ENCODE measurements around the gene RTL1. TPM values are rescaled to one million over a fixed set of nuclear protein-coding genes. Genes with fewer than 3 reads are reported as not detected.

RTL1 gene
- total RNA-seq, 4 donors from 2014 or later = 0.31 TPM; not detected in 3

GRCh38 chr14:100844082-100844408 is 59.5 kb downstream of the RTL1 start:
- WGBS, 2 donors (ENCODE audit: low coverage in 1 of 2) = 73 to 89% methylated on average over 3 to 4 of the region's 4 CpGs
- Histone ChIP-seq H3K4me3 (no peak overlapping the region), H3K36me3 (no peaks in the 10 kb centered on the region), H3K27ac (no peak overlapping the region), H3K27me3 (peaks cover 12% of the 10 kb centered on the region), H3K4me1 (peaks cover 0 to 25% (median 0%) of the 10 kb centered on the region in 3 donors), H3K9me3 (no peaks in the 10 kb centered on the region)
- TF ChIP-seq EP300 (IDR thresholded peaks at IDR 0.05) = no peak
- TF ChIP-seq CTCF (IDR thresholded peaks at IDR 0.05) = no peak
- TF ChIP-seq POLR2A (IDR thresholded peaks at IDR 0.05) = no peak
- TF ChIP-seq POLR2AphosphoS5 (IDR thresholded peaks at IDR 0.05) = no peak
- ATAC-seq = no peak

- H3K4me1 ChIP-seq = peaks cover 0 to 25% (median 0%) of the 10 kb centered on the region in 3 donors
- ATAC-seq = peak; percentile 86
- no peak for TF ChIP-seq POLR2A (IDR thresholded peaks at IDR 0.05)
- TF ChIP-seq POLR2AphosphoS5 (IDR thresholded peaks at IDR 0.05) = no peak
- TF ChIP-seq CTCF (IDR thresholded peaks at IDR 0.05) = no peak
- TF ChIP-seq EP300 (IDR thresholded peaks at IDR 0.05) = no peak
- WGBS, 2 donors (ENCODE audit: low coverage in 1 of 2) = 29 to 30% methylated on average over 5 to 6 of the region's 8 CpGs
- peak overlapping the region in 2 of 4 donors; percentile 17 to 52 for H3K27ac ChIP-seq
- H3K27me3 ChIP-seq = peaks cover 12% of the 10 kb centered on the region
- H3K36me3 ChIP-seq = no peaks in the 10 kb centered on the region
- no peaks in the 10 kb centered on the region for H3K9me3 ChIP-seq
- H3K4me3 ChIP-seq = no peak overlapping the region
Observed at GRCh38 chr14:100842799-100843198, 60.7 kb downstream of the RTL1 start.

GRCh38 chr14:100841761-100842403 is 61.6 kb downstream of the RTL1 start:
- no peak for TF ChIP-seq POLR2AphosphoS5 (IDR thresholded peaks at IDR 0.05)
- TF ChIP-seq CTCF (IDR thresholded peaks at IDR 0.05) = no peak
- TF ChIP-seq EP300 (IDR thresholded peaks at IDR 0.05) = no peak
- no peak for TF ChIP-seq POLR2A (IDR thresholded peaks at IDR 0.05)
- Histone ChIP-seq H3K27me3 (peaks cover 12% of the 10 kb centered on the region), H3K4me3 (no peak overlapping the region), H3K9me3 (no peaks in the 10 kb centered on the region), H3K4me1 (peaks cover 0 to 25% (median 0%) of the 10 kb centered on the region in 3 donors), H3K36me3 (no peaks in the 10 kb centered on the region), H3K27ac (peak overlapping the region in 1 of 4 donors; percentile 58)
- ATAC-seq = no peak
- WGBS, 2 donors (ENCODE audit: low coverage in 1 of 2) = 62 to 72% methylated on average over 5 to 6 of the region's 15 CpGs

- WGBS, 2 donors (ENCODE audit: low coverage in 1 of 2) = no CpG with 5 or more reads among the region's 21 CpGs
- H3K9me3 ChIP-seq = no peaks in the 10 kb centered on the region
- ATAC-seq = no peak
- no peak for TF ChIP-seq POLR2A (IDR thresholded peaks at IDR 0.05)
- H3K4me1 ChIP-seq = peaks cover 0 to 25% (median 0%) of the 10 kb centered on the region in 3 donors
- no peak overlapping the region for H3K27ac ChIP-seq
- H3K4me3 ChIP-seq = no peak overlapping the region
- peaks cover 16% of the 10 kb centered on the region for H3K27me3 ChIP-seq
- no peaks in the 10 kb centered on the region for H3K36me3 ChIP-seq
Observed at GRCh38 chr14:100841066-100841760, 62.3 kb downstream of the RTL1 start.

GRCh38 chr14:100840286-100841065 is 63.0 kb downstream of the RTL1 start:
- TF ChIP-seq POLR2A (IDR thresholded peaks at IDR 0.05) = no peak
- TF ChIP-seq CTCF (IDR thresholded peaks at IDR 0.05) = no peak
- TF ChIP-seq POLR2AphosphoS5 (IDR thresholded peaks at IDR 0.05) = no peak
- TF ChIP-seq EP300 (IDR thresholded peaks at IDR 0.05) = no peak
- no peaks in the 10 kb centered on the region for H3K9me3 ChIP-seq
- peaks cover 0 to 25% (median 0%) of the 10 kb centered on the region in 3 donors for H3K4me1 ChIP-seq
- H3K27me3 ChIP-seq = peaks cover 19% of the 10 kb centered on the region
- ATAC-seq = no peak
- no peaks in the 10 kb centered on the region for H3K36me3 ChIP-seq
- no peak overlapping the region for H3K27ac ChIP-seq
- 100% methylated on average over 2 to 8 of the region's 21 CpGs for WGBS, 2 donors (ENCODE audit: low coverage in 1 of 2)
- no peak overlapping the region for H3K4me3 ChIP-seq

All from gastroesophageal sphincter (tissue), 4 donors.